ENCODE measurements around the gene APOB.
"Not testable (repeated sequence)": the region's sequence is repeated elsewhere in the genome, so short reads cannot be mapped to it uniquely, and the experiment has no call there.

Gene APOB

GRCh38 chr2:21032338-21033236, 11.3 kb downstream of the APOB start:
- no peak for DNase-seq

GRCh38 chr2:21030983-21031968, 12.6 kb downstream of the APOB start:
- no peak for DNase-seq

- DNase-seq = no peak
Observed at GRCh38 chr2:21029519-21029918, 14.4 kb downstream of the APOB start.

- DNase-seq = not testable (repeated sequence)
Observed at GRCh38 chr2:21028951-21029350, 14.9 kb downstream of the APOB start.

- DNase-seq = no peak
Observed at GRCh38 chr2:21028021-21028947, 15.6 kb downstream of the APOB start.

GRCh38 chr2:21026479-21027282, 17.2 kb downstream of the APOB start:
- no peak for DNase-seq

- DNase-seq = no peak
Observed at GRCh38 chr2:21025690-21026478, 18.0 kb downstream of the APOB start.

- DNase-seq = no peak
Observed at GRCh38 chr2:21024722-21025389, 19.0 kb downstream of the APOB start.

- DNase-seq = no peak
Observed at GRCh38 chr2:21024198-21024597, 19.7 kb downstream of the APOB start.

GRCh38 chr2:21023419-21024181, 20.3 kb downstream of the APOB start:
- no peak for DNase-seq

GRCh38 chr2:21022792-21023367, 21.0 kb downstream of the APOB start:
- DNase-seq = no peak

- DNase-seq = no peak
Observed at GRCh38 chr2:21021430-21021829, 22.4 kb downstream of the APOB start.

- no peak for DNase-seq
Observed at GRCh38 chr2:21020668-21021288, 23.1 kb downstream of the APOB start.

GRCh38 chr2:21020031-21020667, 23.7 kb downstream of the APOB start:
- DNase-seq = no peak

- DNase-seq = no peak
Observed at GRCh38 chr2:21019678-21020021, 24.2 kb downstream of the APOB start.

GRCh38 chr2:21019000-21019677, 24.7 kb downstream of the APOB start:
- no peak for DNase-seq

- no peak for DNase-seq
Observed at GRCh38 chr2:21018290-21018689, 25.6 kb downstream of the APOB start.
